ENCODE data around the gene ASRGL1. TPM values are rescaled to one million over a fixed set of nuclear protein-coding genes. Genes with fewer than 3 reads are reported as not detected.

Gene ASRGL1
- total and polyA plus RNA-seq, 4 donors, result 3.7 to 15.2 (median 8.1) TPM

GRCh38 chr11:62391642-62392425 lies 54.6 kb downstream of the ASRGL1 start:
- Histone ChIP-seq H3K9me3 (ENCODE audit: control insufficient read depth in 4 of 4, low read length in 3 of 4) (no peaks in the 10 kb centered on the region), H3K4me1 (ENCODE audit: control insufficient read depth in 4 of 4, insufficient read depth in 4 of 4, low read length in 3 of 4) (peaks cover 0 to 10% (median 4%) of the 10 kb centered on the region in 4 donors), H3K36me3 (ENCODE audit: control insufficient read depth in 4 of 4, insufficient read depth in 3 of 4, low read depth in 1 of 4, low read length in 3 of 4) (no peaks in the 10 kb centered on the region), H3K4me3 (ENCODE audit: low read depth in 1 of 3, low read length in 3 of 3) (no peak overlapping the region), H3K27ac (ENCODE audit: low read depth in 1 of 2, low read length in 2 of 2) (no peak overlapping the region), H3K9ac (ENCODE audit: low read depth in 1 of 2, low read length in 2 of 2) (no peak overlapping the region), H3K27me3 (ENCODE audit: control insufficient read depth in 4 of 4, insufficient read depth in 4 of 4, low read length in 3 of 4) (no peaks in the 10 kb centered on the region)
- no peak for DNase-seq (ENCODE audit: low spot score)
- TF ChIP-seq NR2F2 (IDR thresholded peaks at IDR 0.05) (no peak), GABPA (IDR thresholded peaks at IDR 0.05 in 1 of 2, conservative IDR thresholded peaks at IDR 0.05 in 1 of 2) (no peak), HNF4G (IDR thresholded peaks at IDR 0.05) (no peak), ATF3 (IDR thresholded peaks at IDR 0.05) (no peak)
- WGBS, result 71% methylated on average over 16 of the region's 16 CpGs

GRCh38 chr11:62392506-62392905 lies 55.3 kb downstream of the ASRGL1 start:
- TF ChIP-seq MAX (IDR thresholded peaks at IDR 0.05) (no peak), ZBTB33 (IDR thresholded peaks at IDR 0.05) (no peak), HNF4G (IDR thresholded peaks at IDR 0.05) (no peak), EGR1 (IDR thresholded peaks at IDR 0.05; ENCODE audit: low read depth in 2 of 2) (no peak), TAF1 (conservative IDR thresholded peaks at IDR 0.05) (no peak), CTCF (IDR thresholded peaks at IDR 0.05; ENCODE audit: low read depth, low read length, missing input control) (no peak), RAD21 (IDR thresholded peaks at IDR 0.05) (no peak), NR2F2 (IDR thresholded peaks at IDR 0.05) (no peak), FOXA2 (IDR thresholded peaks at IDR 0.05) (no peak), SP1 (IDR thresholded peaks at IDR 0.05) (no peak), JUND (IDR thresholded peaks at IDR 0.05) (no peak), RXRA (IDR thresholded peaks at IDR 0.05) (no peak)
- H3K9me3 ChIP-seq (ENCODE audit: control insufficient read depth in 4 of 4, low read length in 3 of 4), result no peaks in the 10 kb centered on the region
- 73% methylated on average over 3 of the region's 3 CpGs for WGBS
- H3K4me1 ChIP-seq (ENCODE audit: control insufficient read depth in 4 of 4, insufficient read depth in 4 of 4, low read length in 3 of 4), result peaks cover 0 to 10% (median 4%) of the 10 kb centered on the region in 4 donors
- no peak overlapping the region for H3K4me3 ChIP-seq (ENCODE audit: low read depth in 1 of 3, low read length in 3 of 3)
- no peak for DNase-seq (ENCODE audit: low spot score)
- no peaks in the 10 kb centered on the region for H3K27me3 ChIP-seq (ENCODE audit: control insufficient read depth in 4 of 4, insufficient read depth in 4 of 4, low read length in 3 of 4)
- no peak overlapping the region for H3K27ac ChIP-seq (ENCODE audit: low read depth in 1 of 2, low read length in 2 of 2)
- H3K9ac ChIP-seq (ENCODE audit: low read depth in 1 of 2, low read length in 2 of 2), result no peak overlapping the region
- H3K36me3 ChIP-seq (ENCODE audit: control insufficient read depth in 4 of 4, insufficient read depth in 3 of 4, low read depth in 1 of 4, low read length in 3 of 4), result no peaks in the 10 kb centered on the region
